Islet of Langerhans (tissue), 1 donor: Measurements from ENCODE around the gene DSEL.

Experiments
- FAIRE-seq: peaks from one replicate; lab custom pipeline; 2011; peaks lifted over from hg19 to GRCh38; lab: Jason Lieb, UNC

The DSEL gene

DNA sequence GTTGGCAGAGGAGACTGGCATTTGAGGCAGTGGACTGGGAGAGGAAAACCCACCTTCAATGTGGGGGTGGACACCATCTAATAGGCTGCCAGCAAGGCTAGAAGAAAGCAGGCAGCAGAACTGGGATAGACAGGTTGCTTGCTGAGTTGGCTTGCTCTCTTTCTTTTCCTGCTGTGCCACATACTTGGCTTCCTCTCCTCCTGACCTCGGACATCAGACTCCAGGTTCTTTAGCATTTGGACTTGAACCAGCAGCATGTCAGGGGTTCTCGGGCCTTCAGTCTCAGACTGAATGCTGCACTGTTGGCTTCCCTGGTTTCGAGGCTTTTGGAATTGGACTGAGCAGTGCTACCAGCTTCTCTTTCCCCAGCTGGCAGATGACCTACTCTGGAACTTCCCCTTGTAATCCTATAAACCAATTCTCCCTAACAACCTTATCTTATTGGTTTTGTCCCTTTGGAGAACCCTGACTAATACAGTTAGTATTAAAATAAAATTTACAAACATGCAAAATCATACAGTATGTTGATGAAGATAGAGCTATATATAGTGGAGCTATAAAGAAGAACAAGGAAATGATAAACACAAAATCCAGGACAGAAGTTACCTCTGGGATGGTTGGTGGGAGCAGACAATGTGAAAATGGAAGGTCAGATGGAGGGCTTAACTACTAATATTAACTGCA, 15.9 kb downstream of the DSEL start:
- no peak for FAIRE-seq

DNA sequence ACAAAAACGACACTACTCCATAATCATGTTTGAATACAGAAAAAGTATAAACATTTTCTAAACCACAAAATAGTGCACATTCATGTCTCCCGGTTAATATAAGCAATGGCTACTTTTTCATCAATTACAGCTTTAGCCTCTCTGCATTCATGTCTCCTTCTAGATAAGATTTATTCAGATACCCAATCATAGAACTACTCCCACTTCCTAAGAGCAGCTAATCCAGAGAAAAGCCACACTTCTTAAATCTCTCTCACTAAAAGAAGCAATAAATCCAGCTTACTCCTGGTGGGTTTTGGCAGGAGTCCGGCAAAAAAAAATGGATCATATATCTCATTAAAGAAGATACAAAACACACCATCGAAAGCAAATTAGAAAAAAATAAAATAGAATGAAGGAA, 20.1 kb downstream of the DSEL start:
- FAIRE-seq = no peak

- FAIRE-seq = no peak
These were observed 30.0 kb downstream of the DSEL start for GRCh38 chr18:67486534-67486933.

DNA sequence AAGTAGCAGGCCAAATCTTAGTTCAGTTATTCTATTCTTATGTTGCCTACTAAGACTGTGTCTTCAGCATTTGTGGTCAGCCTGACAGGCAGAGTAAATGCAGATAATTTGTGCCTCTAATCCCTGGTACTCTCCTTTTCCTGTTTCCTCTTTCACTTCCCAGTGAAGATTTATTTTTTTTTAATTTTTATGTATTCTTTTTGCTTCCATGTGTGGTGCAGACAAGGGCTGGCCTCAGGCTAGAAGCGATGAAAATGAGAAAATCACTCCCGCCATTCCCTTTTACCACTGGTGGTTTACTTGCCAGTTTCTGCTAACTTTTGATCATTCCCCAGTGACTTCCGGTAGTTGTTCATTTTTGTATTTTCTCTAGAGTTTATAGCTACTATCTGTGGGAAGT, 30.9 kb downstream of the DSEL start:
- no peak for FAIRE-seq

- no peak for FAIRE-seq
These were observed 32.1 kb downstream of the DSEL start for GRCh38 chr18:67484458-67484857.

DNA sequence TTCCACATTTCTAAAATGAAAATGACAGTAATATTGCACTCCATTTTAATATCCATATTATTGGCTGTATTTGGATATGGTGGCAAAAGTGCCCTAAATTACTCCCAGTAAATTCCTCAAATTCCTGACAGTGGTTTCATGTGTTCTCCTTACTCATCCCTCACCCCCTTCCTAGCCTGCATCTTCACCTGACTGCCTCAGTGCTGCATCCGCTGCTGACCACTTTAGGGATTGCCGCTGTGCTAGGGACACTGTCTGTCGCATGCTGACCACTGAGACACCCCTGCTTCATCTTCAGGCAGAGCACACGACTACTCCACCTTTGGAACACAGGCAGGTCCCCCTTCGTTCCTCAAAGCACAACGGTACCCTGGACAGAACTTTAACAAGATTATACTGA, 32.6 kb downstream of the DSEL start:
- FAIRE-seq = no peak

DNA sequence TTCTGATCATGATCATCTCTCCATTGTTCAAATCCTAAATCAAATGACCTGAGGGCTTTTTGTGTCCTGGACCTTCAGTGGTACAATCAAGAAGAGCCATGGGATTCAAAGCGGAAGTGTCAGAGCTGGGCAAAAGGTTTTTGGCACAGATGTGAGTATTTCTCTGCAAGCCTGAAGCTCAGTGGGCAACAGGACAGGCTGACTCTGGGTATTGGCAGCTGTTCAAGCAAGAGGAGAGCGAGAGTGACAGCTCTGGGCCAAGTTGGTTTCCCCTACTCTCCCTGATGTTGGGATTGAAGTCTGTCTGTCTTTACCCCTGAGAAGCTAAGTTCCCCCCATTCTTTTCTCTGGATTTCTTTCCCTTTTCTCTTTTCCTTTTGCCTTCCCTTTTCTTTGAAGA, 33.3 kb downstream of the DSEL start:
- FAIRE-seq = no peak

- FAIRE-seq = no peak
These were observed 38.3 kb downstream of the DSEL start for GRCh38 chr18:67478249-67478648.

GRCh38 chr18:67477522-67477921, 39.0 kb downstream of the DSEL start:
- no peak for FAIRE-seq

- FAIRE-seq = no peak
These were observed 39.9 kb downstream of the DSEL start for GRCh38 chr18:67476585-67476984.

DNA sequence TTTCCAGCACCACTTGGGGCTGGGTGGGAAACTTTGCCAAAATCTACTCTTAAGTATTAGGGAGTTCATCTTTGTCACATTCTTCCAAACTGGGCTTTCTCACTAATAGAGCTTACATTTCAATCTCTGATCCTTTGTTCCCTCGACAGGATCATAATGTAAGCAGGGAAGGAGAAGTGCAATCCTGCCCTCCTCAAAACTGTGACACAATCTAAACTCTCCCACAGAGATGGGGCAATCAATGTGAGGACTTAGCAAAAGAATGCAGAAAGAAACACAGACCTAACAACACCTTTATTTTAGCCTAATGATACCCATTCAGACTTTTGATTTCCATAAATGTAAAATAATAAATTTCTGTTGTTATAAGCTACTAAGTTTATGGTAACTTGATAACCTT, 40.8 kb downstream of the DSEL start:
- no peak for FAIRE-seq

GRCh38 chr18:67468038-67468437, 48.5 kb downstream of the DSEL start:
- no peak for FAIRE-seq

- no peak for FAIRE-seq
These were observed 49.3 kb downstream of the DSEL start for GRCh38 chr18:67467188-67467587.

- no peak for FAIRE-seq
These were observed 52.0 kb downstream of the DSEL start for GRCh38 chr18:67464499-67464898.

GRCh38 chr18:67463829-67464228, 52.7 kb downstream of the DSEL start:
- FAIRE-seq = no peak

- no peak for FAIRE-seq
These were observed 59.8 kb downstream of the DSEL start for GRCh38 chr18:67456711-67457110.
